Trophoblast cell (in vitro differentiated cells and primary cell): ENCODE measurements around the gene VPS45.

Experiments used
- DNase-seq, 2 donors: peaks; one replicate each; pipeline ENCODE4 v3.0.0-alpha.2; 2016
- H2AFZ ChIP-seq: 2 replicates; pipeline ENCODE4 v1.6.1; 2013; ENCODE audit warnings: low read length, moderate library complexity, mild to moderate bottlenecking; ENCODE audit not compliant: insufficient read depth, poor library complexity
- H2AK5ac ChIP-seq: 2 replicates; pipeline ENCODE4 v1.6.1; 2013; ENCODE audit warnings: mild to moderate bottlenecking, low read length
- H2BK120ac ChIP-seq: 2 replicates; pipeline ENCODE4 v1.6.1; 2013; ENCODE audit warnings: low read length, mild to moderate bottlenecking, moderate library complexity; ENCODE audit not compliant: insufficient read depth, poor library complexity
- H2BK12ac ChIP-seq: 2 replicates; pipeline ENCODE4 v1.6.1; 2013; ENCODE audit warnings: mild to moderate bottlenecking, low read length, moderate library complexity
- H2BK5ac ChIP-seq: 2 replicates; pipeline ENCODE4 v1.6.1; 2013; ENCODE audit warnings: low read length, low read depth, moderate library complexity, mild to moderate bottlenecking; ENCODE audit not compliant: poor library complexity
- H3K14ac ChIP-seq: 2 replicates; pipeline ENCODE4 v1.6.1; 2013; ENCODE audit warnings: mild to moderate bottlenecking, low read length
- H3K18ac ChIP-seq: 2 replicates; pipeline ENCODE4 v1.6.1; 2013; ENCODE audit warnings: mild to moderate bottlenecking, low read length
- H3K23ac ChIP-seq: 2 replicates; pipeline ENCODE4 v1.6.1; 2013; ENCODE audit warnings: low read length
- H3K27ac ChIP-seq: 2 replicates; pipeline ENCODE4 v1.5.1; 2013; ENCODE audit warnings: low read depth, mild to moderate bottlenecking, inconsistent platforms, low read length, moderate library complexity
- H3K27me3 ChIP-seq: 2 replicates; pipeline ENCODE4 v1.6.1; 2013; ENCODE audit warnings: inconsistent platforms, mild to moderate bottlenecking, low read length, moderate library complexity; ENCODE audit not compliant: insufficient read depth
- H3K36me3 ChIP-seq, 2 experiments: 1 replicate in 1 of 2; 2 replicates in 1 of 2; pipeline ENCODE4 v1.6.1; 2013; ENCODE audit warnings: low read length in 2 of 2, mild to moderate bottlenecking in 2 of 2, moderate library complexity in 1 of 2; ENCODE audit not compliant: insufficient read depth in 2 of 2, control insufficient read depth in 1 of 2
- H3K4ac ChIP-seq: 2 replicates; pipeline ENCODE4 v1.6.1; 2013; ENCODE audit warnings: low read depth, mild to moderate bottlenecking, low read length, moderate library complexity
- H3K4me1 ChIP-seq, 2 experiments: 1 replicate in 1 of 2; 2 replicates in 1 of 2; pipeline ENCODE4 v1.6.1; 2013; ENCODE audit warnings: low read length in 2 of 2, mild to moderate bottlenecking in 2 of 2, moderate library complexity in 1 of 2; ENCODE audit not compliant: insufficient read depth in 2 of 2, control insufficient read depth in 1 of 2
- H3K4me2 ChIP-seq: 2 replicates; pipeline ENCODE4 v1.6.1; 2013; ENCODE audit warnings: inconsistent platforms, mild to moderate bottlenecking, low read length, moderate library complexity
- H3K4me3 ChIP-seq: 2 replicates; pipeline ENCODE4 v1.5.1; 2013; ENCODE audit warnings: mild to moderate bottlenecking, low read depth, low read length, inconsistent platforms
- H3K79me1 ChIP-seq: one replicate; pipeline ENCODE4 v1.6.1; 2013; ENCODE audit warnings: low read length
- H3K79me2 ChIP-seq: 2 replicates; pipeline ENCODE4 v1.6.1; 2013; ENCODE audit warnings: low read length, mild to moderate bottlenecking; ENCODE audit not compliant: control insufficient read depth, insufficient read depth, poor library complexity
- H3K9ac ChIP-seq: 2 replicates; pipeline ENCODE4 v1.6.1; 2013; ENCODE audit warnings: mild to moderate bottlenecking, low read length
- H3K9me3 ChIP-seq: 2 replicates; pipeline ENCODE4 v1.6.1; 2013; ENCODE audit warnings: low read depth, mild to moderate bottlenecking, control low read depth, inconsistent platforms, low read length; ENCODE audit not compliant: insufficient read depth
- H4K12ac ChIP-seq: 2 replicates; pipeline ENCODE4 v1.6.1; 2013; ENCODE audit warnings: low read depth, mild to moderate bottlenecking, low read length, moderate library complexity
- H4K8ac ChIP-seq: 2 replicates; pipeline ENCODE4 v1.6.1; 2013; ENCODE audit warnings: low read depth, mild to moderate bottlenecking, low read length, moderate library complexity
- H4K91ac ChIP-seq: one replicate; pipeline ENCODE4 v1.6.1; 2013; ENCODE audit warnings: low read depth, mild to moderate bottlenecking, low read length, moderate library complexity
- WGBS: extraction: QIAGEN DNeasy Blood & Tissue Kit; methylation state at CpG from one replicate; pipeline ENCODE4 v1.1.7; 2013; ENCODE audit warnings: missing lambda C conversion rate; ENCODE audit not compliant: insufficient read length, insufficient coverage; ENCODE audit errors: extremely low coverage; 5-methylcytosine and 5-hydroxymethylcytosine counted together

VPS45 gene

GRCh38 chr1:150093805-150094204 lies 26.2 kb downstream of the VPS45 start:
- Histone ChIP-seq H3K9ac (no peak overlapping the region), H2BK5ac (no peak overlapping the region), H3K4me1 (no peaks in the 10 kb centered on the region), H3K27me3 (no peaks in the 10 kb centered on the region), H3K9me3 (no peaks in the 10 kb centered on the region), H2BK12ac (no peak overlapping the region), H3K4me3 (no peak overlapping the region), H3K4me2 (no peak overlapping the region), H3K18ac (no peak overlapping the region), H2AFZ (no peak overlapping the region), H4K8ac (no peak overlapping the region), H4K91ac (no peak overlapping the region), H3K4ac (no peak overlapping the region), H3K14ac (no peak overlapping the region), H2BK120ac (no peak overlapping the region), H2AK5ac (no peak overlapping the region), H3K79me2 (no peaks in the 10 kb centered on the region), H3K27ac (no peak overlapping the region), H4K12ac (no peak overlapping the region), H3K36me3 (peaks cover 1 to 10% of the 10 kb centered on the region in 2 experiments), H3K23ac (no peak overlapping the region), H3K79me1 (no peaks in the 10 kb centered on the region)
- no peak for DNase-seq
- WGBS: no CpG with 5 or more reads among the region's 1 CpG

DNA sequence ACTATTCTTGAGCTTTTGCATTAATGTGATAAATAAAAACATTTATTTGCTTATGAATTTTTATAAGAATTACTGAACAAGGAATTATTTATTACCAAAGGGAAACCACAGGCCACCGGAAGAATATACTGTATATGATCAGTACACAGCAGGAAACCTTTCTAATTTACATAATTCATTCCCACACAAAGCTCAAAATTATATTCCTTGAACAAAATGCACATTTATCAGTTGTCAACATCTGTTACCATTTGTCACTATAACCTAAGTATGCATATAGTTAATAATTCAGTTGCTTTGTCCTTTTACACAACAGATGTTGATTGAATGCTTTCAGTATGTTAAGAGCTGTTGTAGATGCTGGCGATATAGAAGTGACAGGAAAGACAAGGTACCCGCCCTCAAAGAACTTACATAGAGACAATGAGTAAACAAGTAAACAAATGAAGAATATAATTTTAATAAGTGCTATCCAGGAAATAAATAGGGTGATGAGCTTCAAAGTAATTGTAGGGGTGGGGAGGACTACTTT lies 27.2 kb downstream of the VPS45 start:
- Histone ChIP-seq H3K27ac (no peak overlapping the region), H4K12ac (no peak overlapping the region), H3K9ac (no peak overlapping the region), H3K9me3 (no peaks in the 10 kb centered on the region), H2BK5ac (no peak overlapping the region), H3K4ac (no peak overlapping the region), H2BK120ac (no peak overlapping the region), H3K4me3 (no peak overlapping the region), H3K14ac (no peak overlapping the region), H3K27me3 (no peaks in the 10 kb centered on the region), H3K4me2 (no peak overlapping the region), H4K91ac (no peak overlapping the region), H3K4me1 (no peaks in the 10 kb centered on the region), H2AK5ac (no peak overlapping the region), H2AFZ (no peak overlapping the region), H3K79me2 (no peaks in the 10 kb centered on the region), H2BK12ac (no peak overlapping the region), H3K18ac (no peak overlapping the region), H3K23ac (no peak overlapping the region), H3K36me3 (peaks cover 0 to 10% of the 10 kb centered on the region in 2 experiments), H4K8ac (no peak overlapping the region), H3K79me1 (no peaks in the 10 kb centered on the region)
- no peak for DNase-seq
- no CpG with 5 or more reads among the region's 3 CpGs for WGBS

GRCh38 chr1:150102986-150103385 lies 35.4 kb downstream of the VPS45 start:
- DNase-seq: no peak
- Histone ChIP-seq H3K18ac (no peak overlapping the region), H3K4me3 (no peak overlapping the region), H4K91ac (no peak overlapping the region), H3K79me2 (no peaks in the 10 kb centered on the region), H2AK5ac (no peak overlapping the region), H3K4me1 (no peaks in the 10 kb centered on the region), H3K36me3 (peaks cover 0 to 2% of the 10 kb centered on the region in 2 experiments), H4K8ac (no peak overlapping the region), H3K27me3 (no peaks in the 10 kb centered on the region), H3K14ac (no peak overlapping the region), H2BK120ac (no peak overlapping the region), H2AFZ (no peak overlapping the region), H4K12ac (no peak overlapping the region), H2BK5ac (no peak overlapping the region), H3K9me3 (no peaks in the 10 kb centered on the region), H3K23ac (no peak overlapping the region), H3K4me2 (no peak overlapping the region), H3K4ac (no peak overlapping the region), H3K79me1 (no peaks in the 10 kb centered on the region), H2BK12ac (no peak overlapping the region), H3K9ac (no peak overlapping the region), H3K27ac (no peak overlapping the region)
- no CpG with 5 or more reads among the region's 1 CpG for WGBS

- Histone ChIP-seq H2BK12ac (no peak overlapping the region), H3K4me2 (no peak overlapping the region), H3K79me1 (no peaks in the 10 kb centered on the region), H3K4me3 (no peak overlapping the region), H3K36me3 (no peaks in the 10 kb centered on the region), H3K27me3 (no peaks in the 10 kb centered on the region), H3K9me3 (no peaks in the 10 kb centered on the region), H4K8ac (no peak overlapping the region), H3K4me1 (no peaks in the 10 kb centered on the region), H4K91ac (no peak overlapping the region), H3K27ac (no peak overlapping the region), H3K9ac (no peak overlapping the region), H4K12ac (no peak overlapping the region), H2BK120ac (no peak overlapping the region), H3K79me2 (no peaks in the 10 kb centered on the region), H3K4ac (no peak overlapping the region), H2AFZ (no peak overlapping the region), H2AK5ac (no peak overlapping the region), H3K23ac (no peak overlapping the region), H3K14ac (no peak overlapping the region), H3K18ac (no peak overlapping the region), H2BK5ac (no peak overlapping the region)
- DNase-seq: no peak
- no CpG with 5 or more reads among the region's 7 CpGs for WGBS
Observed at GRCh38 chr1:150106341-150106740, 38.8 kb downstream of the VPS45 start.
